HG03060 (cell line): ENCODE results near the gene SDE2.
A peak's percentile ranks its signal among the peaks of the same experiment; 100 is the strongest.
"Not testable (repeated sequence)": the region's sequence is repeated elsewhere in the genome, so short reads cannot be mapped to it uniquely, and the experiment has no call there.

Experiments
- ATAC-seq: cut with Tn5 transposase; IDR thresholded peaks from one replicate; pipeline ENCODE4 v1.9.1; 2021; ENCODE audit warnings: low read depth, moderate number of reproducible peaks; ENCODE audit not compliant: unreplicated experiment

SDE2 gene

GRCh38 chr1:226007126-226007892, 8.2 kb upstream of the SDE2 start:
- not testable (repeated sequence) for ATAC-seq

DNA sequence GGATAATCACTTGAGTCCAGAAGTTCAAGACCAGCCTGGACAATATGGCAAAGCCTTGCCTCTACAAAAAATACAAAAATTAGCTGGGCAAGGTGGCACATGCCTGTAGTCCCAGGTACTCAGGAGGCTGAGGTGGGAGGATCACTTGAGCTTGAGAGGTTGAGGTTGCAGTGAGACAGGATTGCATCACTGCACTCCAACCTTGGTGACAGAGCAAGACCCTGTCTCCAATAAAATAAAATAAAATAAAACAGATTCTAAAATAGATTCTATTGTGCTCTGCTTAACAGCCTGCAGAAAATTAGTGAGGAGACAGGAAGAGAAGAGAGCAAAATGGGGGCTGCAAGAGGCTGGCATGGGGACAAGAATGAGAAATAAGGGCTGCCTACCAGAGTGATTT, 7.5 kb upstream of the SDE2 start:
- no peak for ATAC-seq

- ATAC-seq = no peak
Measured at GRCh38 chr1:226004396-226004795, 5.3 kb upstream of the SDE2 start.

- ATAC-seq = no peak
Measured at GRCh38 chr1:226003502-226004170, 4.5 kb upstream of the SDE2 start.

DNA sequence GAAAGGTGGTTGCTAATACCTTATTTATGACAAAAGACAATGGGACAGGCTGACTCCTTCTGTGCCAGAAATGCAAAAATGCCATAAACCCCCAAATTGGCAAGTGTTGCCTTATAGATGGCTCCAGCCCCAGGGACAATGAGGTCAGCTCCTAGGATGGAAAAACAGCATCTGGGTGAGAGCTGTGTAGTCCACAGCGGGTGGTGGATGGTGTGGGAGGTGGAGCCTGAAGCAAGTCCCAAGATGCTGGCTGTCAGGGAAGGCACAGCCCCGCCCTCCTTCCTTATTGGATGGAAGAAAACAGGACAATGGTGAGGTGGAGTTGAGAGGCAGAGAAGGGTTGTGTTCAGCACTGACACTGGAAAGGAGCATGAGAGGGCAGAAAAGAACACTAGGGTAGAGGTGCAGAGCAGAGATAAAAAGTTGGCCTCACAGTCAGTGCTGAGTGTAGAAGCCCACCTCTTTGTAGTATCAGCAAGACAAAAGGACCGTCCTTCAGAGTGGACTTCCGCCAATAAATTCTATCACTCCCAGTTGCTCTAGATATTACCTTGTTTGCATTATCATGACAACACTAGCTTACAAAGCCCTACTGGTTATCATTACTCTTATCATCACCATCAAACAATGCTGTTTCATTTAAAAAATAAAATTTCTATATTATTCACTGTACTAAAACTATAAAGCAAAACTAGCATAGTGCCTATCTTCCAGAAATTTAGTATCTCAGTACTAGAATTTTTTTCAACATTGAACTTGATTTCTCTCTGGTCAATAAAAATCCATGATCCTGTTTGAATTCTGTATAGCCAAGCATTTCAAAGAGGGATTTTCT, 3.7 kb upstream of the SDE2 start:
- no peak for ATAC-seq

GRCh38 chr1:226001963-226002666, 3.0 kb upstream of the SDE2 start:
- no peak for ATAC-seq

DNA sequence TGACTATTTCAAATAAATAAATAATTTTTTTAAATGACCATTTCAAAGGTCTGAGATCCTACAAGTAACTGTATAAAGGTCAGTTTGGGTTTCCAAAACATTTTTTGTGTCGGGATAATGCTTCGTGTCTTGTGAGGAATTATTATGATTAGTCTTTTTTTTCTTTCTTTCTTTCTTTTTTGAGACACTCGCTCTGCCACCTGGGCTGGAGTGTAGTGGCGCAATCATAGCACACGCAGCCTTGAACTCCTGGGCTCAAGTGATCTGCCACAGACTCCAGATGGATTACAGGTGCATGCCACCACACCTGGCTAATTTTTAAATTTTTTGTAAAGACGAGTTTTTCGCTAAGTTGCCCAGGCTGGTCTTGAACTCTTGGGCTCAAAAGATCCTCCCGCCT, 1.9 kb upstream of the SDE2 start:
- ATAC-seq = no peak

DNA sequence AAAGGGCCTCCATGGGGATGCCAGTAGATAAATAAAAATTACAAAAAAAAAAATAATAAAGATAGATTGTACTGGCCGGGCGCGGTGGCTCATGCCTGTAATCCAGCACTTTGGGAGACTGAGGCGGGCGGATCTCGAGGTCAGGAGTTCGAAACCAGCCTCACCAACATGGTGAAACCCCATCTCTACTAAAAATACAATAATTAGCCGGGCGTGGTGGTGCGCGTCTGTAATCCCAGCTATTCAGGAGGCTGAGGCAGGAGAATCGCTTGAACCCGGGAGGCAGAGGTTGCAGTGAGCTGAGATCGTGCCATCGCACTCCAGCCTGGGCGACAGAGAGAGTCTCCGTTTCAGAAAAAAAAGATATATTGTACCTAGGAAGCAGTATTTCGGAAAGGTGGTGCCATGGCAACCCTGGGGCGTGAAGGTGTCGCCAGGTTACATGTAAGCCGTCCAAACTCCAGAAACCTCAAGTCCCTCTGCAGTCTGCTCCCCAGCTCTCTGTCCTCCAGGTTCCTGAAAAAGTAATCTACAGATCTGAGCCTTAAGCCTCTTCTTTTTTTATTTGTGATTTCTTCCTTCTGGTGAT, 1.4 kb upstream of the SDE2 start:
- not testable (repeated sequence) for ATAC-seq

- ATAC-seq = peak; percentile 19
Measured at GRCh38 chr1:225999912-226000337, 782 bp upstream of the SDE2 start.

GRCh38 chr1:225998560-225999226, 450 bp downstream of the SDE2 start:
- ATAC-seq = peak; percentile 0

- ATAC-seq = no peak
Measured at GRCh38 chr1:225996946-225997545, 2.1 kb downstream of the SDE2 start.

DNA sequence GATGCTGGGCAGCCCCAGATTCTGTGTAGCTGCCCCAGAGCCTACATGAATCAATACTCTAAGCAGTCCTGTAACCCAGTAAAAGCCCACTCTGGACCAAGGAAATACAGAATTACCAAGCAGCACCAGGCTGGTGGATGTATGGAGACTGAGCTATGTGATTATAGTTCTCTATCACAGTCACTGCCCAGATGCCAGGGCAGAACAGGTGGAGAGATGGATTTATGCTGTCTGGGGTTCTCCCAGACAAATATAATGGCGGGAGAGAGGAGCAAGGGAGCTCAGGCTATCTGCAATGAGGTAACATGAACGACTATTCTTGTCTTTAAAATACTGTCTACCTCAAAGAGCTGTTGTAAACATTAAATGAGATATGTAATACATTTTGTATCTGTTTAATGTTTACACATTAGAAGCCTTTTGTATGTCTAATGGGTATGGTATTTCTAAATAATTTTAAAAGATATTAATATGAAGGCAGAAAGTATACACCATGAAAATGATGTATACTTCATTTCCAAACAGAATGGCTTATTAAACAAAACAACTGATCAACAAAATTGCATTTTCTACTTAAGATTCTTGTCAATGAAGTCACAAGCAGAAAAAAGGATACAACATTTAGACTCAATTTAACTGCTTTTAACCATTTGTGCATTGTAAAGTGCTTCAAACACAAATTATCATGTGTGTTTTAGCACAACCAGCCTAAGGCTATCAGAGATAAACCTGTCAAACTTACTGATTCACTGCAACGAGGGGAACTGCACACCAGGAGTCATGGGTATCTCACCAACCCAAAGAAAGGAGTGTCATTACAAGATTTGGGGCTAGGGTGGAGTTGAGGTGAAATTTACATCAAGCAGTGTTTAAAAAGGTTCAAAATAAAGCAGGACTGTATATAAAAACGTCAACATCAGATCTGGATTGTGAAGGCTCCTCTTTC, 3.0 kb downstream of the SDE2 start:
- no peak for ATAC-seq

- ATAC-seq = no peak
Measured at GRCh38 chr1:225990705-225991464, 8.3 kb downstream of the SDE2 start.

GRCh38 chr1:225987491-225988316, 11.4 kb downstream of the SDE2 start:
- ATAC-seq = no peak

DNA sequence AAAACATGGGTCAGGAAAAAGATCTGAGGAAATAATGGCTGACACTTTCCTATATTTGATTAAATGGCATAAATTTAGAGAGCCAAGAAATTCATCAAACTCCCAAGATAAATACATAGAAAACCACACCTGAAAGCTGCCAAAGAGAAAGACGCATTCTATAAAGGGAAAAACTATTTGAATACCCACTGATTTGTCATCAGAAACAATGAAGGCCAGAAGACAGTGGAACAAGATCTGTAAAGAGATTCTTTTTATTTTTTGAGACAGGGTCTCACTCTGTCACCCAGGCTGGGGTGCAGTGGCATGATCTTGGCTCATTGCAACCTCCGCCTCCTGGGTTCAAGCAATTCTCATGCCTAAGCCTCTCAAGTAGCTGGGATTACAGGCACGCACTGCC, 17.4 kb downstream of the SDE2 start:
- no peak for ATAC-seq

DNA sequence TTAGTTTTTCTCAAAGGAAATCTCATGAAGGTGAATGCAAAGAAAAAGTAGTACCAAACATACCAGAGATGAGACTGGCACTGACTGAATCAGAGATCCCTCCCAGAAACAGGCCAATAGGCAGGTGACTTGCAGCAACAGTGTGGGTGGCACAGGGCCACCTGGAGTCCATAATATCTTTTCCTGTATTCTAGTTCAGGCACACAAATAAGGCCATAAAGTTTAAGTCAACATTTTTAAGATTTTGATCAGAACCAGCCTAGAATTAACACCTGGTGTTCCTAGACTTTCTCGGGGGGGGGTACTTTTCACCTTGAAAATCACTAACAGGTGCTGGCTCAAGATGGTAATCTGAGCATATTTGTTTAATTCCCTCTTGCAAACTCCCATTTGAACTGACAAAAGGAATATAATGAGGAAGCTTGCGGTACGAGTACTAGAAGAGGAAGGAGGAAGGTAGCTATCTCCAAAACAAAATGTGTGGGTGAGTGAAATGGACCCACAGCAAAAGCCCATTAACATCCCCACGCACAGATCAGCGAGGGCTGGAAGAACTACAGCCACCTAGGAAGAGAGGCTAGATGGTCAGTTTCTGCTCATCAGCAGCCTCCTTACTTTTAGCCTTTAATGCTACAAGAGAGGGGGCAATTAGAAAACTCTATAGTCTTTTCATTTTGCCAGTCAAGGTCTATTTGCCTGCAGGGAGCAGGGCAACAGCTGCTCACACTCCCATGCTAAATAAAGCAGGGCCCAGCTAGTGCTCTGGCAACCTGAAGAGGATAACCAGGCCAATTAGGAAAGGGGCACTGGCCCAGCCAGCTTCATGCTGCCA, 18.9 kb downstream of the SDE2 start:
- no peak for ATAC-seq
